22Rv1 (cell line): ENCODE measurements around the gene ZNF195.
"Not testable (repeated sequence)": the region's sequence is repeated elsewhere in the genome, so short reads cannot be mapped to it uniquely, and the experiment has no call there.

ENCODE experiments used
- CTCF ChIP-seq: fragments of 450-650 bp; IDR thresholded peaks from 2 replicates; pipeline ENCODE4 v1.5.1; 2017; ENCODE audit warnings: mild to moderate bottlenecking
- ZFX ChIP-seq: fragments of 450-650 bp; IDR thresholded peaks from 2 replicates; pipeline ENCODE4 v1.6.1; 2017; ENCODE audit warnings: antibody characterized with exemption, borderline replicate concordance

GRCh38 chr11:3413666-3414065 lies 34.7 kb upstream of the ZNF195 start:
- TF ChIP-seq CTCF, ZFX: not testable (repeated sequence)
